Suppressor macrophage treated with lipopolysaccharide for 4 hours (primary cell): ENCODE measurements around the gene NSMF.
A peak's percentile ranks its signal among the peaks of the same experiment; 100 is the strongest.

Experiments used
- DNase-seq: peaks from one replicate; pipeline ENCODE4 v3.0.0-alpha.2; 2020

NSMF gene

DNA sequence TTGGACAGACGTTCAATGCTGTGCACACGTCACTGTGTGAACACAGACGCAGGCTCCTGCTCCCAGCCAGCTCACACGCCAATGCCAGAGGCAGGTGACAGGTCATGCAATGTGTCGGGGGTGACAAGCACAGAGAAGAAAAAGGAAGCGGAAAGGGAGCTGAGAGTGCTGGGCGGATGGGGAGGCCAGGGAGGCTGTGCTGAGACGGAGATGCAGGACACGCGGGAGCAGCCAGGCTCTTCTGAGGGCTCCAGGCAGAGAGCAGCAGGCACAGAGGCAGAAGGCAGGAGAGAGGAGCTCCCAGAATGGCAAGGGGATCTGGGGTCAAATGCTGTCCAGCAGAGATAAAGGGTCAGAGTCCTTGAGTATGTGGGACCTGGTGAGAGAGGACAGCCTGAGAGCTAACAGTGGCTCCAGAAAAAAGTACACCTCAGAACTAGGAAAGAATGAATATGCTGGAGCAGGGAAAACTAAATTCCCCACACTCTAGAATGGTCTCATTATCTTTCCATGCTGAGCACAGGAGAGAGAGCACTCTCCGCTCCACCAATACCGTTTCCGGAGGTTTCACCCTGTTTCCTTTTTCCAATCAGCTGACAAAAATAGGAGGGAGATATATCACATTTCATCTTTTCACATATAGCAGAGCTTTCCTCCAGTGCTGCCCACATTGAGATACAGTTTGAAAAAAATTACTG is 32.8 kb upstream of the NSMF start:
- no peak for DNase-seq

DNA sequence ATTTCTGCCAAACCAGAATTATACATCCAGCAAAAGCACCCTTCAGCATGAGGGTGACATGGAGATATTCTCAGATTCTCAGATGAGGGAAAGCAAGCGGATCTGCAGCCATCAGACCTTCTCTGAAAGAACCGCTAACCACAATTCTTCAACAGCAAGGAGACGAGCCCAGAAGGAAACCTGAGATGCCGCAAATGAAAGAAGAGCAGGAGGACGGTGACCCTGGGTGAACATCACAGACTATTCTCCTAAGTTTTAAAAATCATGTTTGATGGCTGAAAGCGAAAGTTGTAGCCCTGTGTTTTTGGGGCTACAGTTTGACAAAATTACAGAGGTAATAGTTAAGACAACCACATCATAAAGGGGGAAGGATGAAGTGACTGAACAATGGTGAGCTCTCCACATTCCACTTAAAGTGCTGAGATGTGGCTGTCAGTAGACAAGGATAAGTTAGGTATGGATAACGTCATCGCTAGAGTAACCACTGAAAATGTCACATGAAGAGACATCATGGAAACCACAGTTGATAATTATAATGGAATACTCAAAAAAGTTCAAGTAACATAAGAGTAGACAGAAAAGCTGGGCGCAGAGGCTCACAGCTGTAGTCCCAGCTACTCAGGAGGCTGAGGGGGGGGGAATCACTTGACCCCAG is 31.5 kb upstream of the NSMF start:
- no peak for DNase-seq

DNA sequence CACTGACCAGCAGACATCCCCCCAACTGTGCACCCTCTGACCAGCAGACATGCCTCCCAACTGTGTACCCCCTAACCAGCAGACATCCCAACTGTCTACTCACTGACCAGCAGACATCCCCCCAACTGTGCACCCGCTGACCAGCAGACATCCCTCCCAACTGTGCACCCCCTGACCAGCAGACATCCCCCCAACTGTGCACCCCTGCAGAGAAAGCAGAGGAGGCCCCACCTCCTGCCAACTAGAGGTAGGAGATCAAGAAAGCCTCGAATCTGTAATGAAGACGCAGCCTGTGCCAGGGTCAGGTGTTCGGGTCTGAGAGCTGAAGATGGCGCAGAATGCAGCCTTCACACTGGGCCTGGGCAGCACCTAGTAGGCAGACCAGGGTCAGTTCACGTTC is 29.8 kb upstream of the NSMF start:
- no peak for DNase-seq

DNA sequence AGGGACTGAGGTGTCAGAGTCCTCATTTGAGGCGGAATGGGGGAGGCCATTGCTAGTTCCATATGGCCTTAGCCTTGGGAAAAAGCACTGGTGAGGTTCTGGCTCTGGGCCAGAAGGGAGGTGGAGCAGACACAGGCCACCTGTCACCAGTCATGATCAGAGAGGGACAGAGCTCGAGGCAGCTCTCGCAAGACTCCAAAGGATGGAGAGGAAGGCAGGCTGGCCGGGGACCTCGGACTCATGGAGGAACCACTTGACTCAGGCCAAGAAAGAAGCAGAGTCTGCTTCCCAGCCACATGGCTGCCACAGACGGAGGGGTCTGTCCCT is 29.2 kb upstream of the NSMF start:
- DNase-seq: no peak

DNA sequence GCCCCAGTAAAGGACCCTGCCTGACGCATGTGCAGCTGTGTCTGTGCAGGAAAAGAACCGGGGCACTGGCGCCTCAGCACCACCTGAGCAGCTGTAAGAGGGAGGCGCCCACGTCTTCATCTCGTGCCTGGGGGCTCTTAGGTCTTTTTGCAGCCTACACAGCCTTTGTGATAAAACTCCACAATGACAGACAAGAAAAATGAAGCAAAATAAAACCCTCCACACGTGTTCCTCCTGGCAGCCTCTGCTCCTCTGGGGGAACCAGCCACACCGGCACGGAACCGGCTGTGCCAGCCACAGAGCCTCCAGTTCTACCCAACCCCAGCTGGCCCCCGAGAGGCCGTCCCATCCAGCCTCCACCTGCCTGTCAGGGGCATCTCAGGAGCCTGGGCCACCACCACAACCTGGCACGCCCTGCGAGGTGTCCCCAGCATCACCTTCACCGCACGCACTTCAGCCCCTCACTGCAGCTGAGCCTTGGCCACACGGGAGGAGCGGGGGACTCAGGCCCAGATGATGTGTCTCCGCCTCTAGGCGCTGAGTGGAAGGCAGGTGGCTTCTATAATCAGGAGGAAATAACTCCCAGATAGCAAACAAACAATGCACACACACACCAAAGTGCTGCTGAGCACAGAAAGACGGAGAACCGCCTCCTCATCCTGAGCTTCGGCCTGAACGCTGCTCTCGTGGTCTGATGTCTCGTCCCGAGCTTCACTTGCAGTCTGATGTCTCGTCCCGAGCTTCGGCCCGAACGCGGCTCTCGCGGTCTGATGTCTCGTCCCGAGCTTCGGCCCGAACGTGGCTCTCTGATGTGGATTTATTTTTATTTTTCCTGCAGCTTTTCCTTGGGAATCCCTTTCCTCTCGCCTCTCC is 28.6 kb upstream of the NSMF start:
- no peak for DNase-seq

DNA sequence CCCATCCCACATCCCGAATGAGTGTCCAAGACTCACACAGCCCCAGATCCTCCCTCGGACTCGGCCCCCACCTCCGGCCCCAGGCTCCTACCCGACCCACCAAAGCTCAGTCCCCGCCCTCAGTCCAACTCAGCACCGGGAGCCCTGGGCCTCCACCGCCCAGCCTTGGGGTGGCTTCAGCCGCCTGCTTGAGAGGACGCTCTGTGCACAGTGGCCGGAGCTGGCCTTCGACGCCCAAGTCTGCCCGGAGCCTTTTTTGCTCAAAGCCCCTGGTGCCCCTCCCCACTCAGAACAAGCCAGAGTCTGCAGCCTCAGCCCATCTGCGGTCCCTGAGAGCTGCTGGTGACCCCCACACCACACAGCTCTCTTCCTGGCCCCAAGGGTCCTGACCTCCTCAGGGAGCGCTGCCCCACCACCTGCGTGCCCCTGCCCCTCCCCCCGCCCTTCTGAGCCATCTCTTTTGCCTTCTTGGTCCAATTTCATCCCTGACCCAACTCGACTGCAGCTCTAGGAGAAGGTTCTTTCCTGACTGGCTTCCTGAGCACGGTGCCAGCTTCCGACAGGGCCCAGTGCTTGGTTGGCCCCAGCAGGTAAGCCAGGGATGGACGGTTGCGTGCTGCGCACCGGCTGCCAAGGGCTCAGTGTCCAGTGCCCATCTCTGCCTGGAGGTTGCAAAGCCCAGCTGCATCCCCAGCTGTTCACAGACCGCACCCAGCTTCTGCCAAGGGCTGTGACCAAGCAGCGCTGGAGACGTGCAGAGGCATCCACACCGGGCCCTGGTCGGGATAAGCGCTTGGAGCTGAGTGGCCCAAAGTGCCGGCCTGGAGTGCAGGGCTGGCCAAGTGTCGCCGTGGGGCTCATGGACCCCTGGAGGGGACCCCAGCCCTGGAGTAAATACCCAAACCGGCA is 27.7 kb upstream of the NSMF start:
- DNase-seq: no peak

DNA sequence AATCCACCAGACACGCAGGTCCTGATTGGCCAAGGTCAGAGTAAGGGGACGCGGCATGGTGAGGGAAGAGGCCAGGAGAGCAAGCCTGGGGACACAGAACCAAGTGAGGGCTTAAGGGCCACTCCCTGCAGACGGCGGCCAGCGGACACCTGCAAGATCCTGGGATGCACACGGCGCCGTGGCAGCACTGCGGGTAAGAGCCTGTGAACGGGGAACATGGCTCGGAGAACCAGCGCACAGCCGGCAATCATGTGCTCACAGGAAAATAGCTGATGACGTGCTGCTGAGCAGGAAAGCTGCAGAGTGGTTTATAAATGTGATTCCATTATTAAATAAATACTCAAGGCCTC is 27.0 kb upstream of the NSMF start:
- no peak for DNase-seq

DNA sequence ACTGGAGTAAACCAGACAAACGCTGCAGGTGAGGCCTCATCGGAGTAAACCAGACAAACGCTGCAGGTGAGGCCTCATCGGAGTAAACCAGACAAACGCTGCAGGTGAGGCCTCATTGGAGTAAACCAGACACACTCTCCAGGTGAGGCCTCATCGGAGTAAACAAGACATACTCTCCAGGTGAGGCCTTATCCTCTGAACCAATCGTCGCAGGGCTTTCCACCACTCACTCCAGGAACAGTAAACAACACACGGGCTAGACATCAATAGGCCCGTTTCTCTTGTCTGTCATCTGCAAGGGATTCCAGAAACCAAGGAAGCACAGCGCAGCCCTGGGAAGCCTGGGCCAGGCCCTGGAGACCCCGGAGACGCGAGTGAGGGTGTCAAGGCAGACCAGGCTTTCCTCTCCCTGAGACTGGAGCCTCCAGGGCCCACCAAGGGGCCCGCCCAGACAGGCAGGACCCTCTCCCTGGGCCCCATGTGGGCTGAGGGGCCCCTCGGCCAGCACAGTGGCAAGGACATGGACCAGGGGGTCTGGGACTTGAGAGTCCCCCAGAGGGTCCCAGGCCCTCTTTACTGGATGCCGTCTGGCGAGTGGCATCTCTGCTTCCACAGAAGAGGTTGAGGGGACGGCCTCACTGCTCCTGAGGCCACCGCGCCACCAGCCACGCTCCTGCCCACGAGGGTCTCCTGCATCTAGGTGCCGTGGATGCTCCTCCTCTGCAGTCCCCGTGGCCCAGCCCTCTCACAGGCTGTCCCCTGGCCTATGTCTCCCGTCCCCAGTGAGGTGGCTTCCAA is 26.4 kb upstream of the NSMF start:
- no peak for DNase-seq

DNA sequence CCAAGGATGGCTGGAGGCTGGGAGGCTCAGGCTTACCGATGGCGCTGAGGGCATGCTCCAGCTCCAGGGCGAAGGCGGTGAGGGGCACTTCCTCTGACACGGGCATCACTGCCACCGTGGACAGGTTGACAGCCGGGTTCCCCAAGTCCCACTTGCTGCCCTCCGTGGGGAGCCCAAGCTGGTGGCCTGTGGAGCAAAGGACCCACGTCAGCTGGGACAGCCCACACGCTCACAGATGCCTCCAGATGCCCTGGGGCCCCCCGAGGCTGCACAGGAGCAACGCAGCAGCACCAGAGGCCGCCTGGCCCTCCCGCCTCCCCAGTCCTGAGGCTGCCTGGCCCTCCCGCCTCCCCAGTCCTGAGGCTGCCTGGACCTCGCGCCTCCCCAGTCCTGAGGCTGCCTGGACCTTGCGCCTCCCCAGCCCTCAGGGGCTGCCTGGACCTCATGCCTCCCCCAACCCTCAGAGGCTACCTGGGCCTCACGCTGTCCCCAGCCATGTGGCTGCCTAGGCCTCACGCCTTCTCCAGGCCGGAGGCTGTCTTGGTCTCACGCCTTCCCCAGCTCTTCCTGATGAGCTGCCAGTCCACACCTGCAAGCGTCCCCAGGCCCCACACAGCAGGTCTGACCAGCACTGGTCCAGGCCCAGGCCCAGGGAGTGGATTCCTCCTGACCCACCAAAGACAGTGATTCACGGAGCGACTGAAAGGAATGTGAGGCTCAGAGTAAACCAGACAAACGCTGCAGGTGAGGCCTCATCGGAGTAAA is 25.6 kb upstream of the NSMF start:
- no peak for DNase-seq

DNA sequence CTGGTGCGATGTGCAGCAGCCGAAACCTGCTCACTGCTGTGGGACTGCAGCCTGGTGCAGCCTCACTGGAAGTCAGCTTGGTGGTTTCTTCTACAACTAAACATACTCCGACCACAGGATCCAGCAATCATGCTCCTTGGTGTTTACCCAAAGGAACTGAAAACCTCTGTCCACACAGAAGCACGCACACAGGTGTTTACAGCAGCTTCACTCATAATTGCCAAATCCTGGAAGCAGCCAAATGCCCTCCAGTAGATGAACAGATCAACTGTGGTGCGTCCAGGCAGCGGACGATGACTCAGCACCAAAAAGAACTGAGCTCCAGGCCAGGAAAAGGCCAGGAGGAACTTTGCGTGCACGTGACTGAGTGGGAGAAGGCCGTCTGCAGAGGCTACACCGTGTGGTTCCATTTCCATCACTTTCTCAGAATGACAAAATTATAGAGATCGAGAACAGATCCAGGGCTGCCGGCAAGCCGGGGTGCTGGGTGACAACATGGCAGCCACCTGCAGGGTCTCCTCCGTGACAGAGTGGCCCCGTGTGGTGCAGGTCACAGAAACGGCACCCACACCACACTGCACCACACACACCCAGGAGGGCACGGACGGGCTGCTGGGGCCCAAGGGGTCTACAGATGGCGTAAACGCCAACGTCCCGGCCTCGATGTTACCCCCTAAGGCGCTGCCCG is 23.1 kb upstream of the NSMF start:
- peak; percentile 83 for DNase-seq

DNA sequence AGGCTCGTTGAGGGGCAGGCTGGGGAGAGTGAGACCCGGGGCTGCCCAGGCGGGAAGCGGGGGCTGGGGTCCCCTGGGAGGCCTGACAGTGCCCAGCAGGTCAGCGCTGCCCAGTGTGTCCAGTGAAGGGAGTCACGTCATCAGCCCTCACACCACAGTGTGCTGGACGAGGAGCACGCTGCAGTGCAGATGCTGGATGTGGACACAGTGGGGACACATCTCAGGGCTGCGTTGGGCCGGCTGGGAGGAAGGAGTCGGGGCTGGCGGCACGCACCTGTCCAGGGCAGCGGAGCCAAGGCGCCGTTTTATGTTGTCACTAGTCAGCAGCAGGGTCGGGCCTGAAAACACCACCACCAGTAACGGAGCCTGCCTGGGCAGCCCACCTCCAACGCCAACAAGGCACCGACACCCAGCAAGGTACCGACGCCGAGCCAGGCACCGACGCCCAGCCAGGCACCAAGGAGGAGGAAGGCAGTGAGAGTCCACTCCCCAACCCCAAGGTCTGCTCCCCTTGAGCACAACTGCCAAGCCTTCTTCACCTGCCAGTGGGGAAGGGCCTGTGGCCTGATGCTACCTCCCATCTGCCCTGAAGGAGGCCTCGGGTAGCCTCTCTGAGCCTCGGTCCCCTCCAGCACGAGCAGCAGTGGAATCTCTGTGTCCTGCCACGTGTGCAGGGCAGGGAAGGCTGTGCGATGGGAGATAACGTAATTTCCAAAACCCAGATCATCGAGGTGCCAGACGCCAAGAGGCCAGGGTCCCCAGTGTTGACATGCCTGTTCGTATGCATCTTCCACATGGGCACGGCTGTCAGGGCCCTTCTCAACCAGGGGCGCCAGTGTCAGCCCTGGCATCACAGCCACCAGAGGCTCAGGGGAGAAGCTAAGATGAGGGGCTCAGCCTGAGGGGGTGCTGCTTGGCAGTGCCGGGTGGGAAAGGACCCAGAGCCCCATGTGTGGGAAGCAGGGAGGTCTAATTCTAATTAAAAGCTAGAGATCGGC is 21.9 kb upstream of the NSMF start:
- no peak for DNase-seq

DNA sequence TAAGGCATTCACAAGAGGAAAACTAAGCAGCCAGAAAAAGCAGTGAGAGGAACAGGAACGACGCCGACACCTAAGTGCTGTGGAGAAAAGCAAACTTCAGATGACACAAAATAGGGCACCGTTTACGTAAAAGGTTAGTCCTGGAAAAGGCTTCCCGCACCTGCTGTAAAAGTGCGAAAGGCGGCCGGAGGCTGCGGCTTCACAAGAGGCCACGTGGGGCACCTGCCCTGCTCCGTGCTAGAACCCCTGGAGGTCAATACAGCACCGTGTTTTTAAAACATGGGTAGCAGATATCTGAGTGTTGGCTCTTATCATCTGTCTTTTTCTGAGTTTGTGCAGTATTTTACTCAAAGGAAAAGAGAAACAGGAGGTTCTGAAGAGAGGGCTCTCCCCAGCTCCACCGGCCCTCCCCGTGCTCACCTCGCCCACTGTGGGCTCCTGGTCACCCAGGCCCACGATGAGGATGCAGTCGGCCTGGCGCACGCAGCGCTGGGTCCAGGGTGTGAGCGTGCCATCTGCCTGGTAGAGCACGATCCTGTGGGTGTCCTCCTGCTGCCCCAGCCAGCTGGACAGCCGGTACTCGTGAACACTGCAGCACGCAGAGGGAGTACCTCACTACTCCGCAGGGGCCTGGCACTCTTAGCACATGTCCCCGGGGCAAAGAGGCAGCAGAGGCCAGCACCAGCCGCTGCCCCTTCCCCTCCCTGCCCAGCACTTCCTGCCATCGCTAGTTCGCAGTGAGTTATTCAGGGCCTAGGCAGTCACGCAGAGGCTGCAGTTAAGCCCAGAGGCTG is 21.0 kb upstream of the NSMF start:
- no peak for DNase-seq

DNA sequence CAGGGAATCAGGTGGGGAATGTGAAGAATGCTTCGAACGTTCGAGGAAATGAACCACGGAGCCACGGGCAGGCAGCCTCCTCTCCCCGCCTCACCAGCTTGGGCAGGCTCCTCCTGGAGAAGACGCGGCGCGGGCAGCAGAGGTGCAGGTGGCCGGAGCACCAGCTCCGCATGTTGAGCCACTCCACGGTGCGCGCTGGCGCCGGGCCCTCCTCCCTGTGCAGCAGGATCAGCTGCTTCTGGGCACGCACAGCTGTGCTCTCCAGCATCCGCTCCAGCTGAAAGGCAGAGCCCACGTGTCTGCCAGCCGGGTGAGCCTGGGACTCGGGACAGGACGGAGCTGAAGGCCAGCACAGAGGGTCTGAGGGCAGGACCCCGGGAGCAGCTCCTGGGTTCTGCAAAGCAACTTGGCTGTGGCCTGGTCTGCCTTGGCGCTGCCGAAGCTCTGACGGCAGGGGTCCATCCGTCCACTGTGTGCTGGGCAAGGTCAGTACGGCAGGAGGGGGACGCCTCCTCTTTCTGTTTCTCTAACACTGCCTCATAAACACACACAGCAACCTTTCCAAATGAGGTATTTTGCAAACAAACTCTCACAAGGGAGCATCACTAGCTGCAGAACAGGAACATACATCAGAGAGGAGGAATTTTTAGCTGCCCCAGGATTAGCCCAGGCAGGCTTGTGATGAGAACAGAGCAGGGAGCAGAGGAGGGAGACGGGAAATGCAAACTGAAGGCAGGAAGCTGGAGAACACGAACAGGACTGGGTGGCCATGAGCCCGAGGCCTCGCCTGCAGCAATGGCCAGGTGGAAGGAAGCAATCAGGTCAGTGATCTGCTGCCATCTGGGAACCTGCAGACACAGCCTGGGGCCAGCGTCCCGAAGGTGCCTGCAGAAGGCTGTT is 20.1 kb upstream of the NSMF start:
- DNase-seq: no peak

DNA sequence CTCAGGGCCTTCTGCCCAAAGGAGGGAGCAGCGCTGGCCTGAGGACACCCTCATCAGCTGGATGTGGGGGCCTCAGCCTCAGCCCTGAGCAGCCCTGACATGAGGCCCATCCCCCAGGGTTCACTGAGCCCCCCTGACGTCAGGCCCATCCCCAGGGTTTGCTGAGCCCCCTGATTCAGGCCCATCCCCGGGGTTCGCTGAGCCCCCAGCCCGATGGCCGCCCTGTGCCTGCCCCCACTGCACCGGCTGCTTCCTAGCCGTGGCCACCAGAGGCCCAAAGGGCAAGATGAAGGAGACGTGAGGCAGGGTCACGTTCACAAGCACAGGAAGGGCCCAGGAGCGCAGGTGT is 19.5 kb upstream of the NSMF start:
- DNase-seq: no peak

DNA sequence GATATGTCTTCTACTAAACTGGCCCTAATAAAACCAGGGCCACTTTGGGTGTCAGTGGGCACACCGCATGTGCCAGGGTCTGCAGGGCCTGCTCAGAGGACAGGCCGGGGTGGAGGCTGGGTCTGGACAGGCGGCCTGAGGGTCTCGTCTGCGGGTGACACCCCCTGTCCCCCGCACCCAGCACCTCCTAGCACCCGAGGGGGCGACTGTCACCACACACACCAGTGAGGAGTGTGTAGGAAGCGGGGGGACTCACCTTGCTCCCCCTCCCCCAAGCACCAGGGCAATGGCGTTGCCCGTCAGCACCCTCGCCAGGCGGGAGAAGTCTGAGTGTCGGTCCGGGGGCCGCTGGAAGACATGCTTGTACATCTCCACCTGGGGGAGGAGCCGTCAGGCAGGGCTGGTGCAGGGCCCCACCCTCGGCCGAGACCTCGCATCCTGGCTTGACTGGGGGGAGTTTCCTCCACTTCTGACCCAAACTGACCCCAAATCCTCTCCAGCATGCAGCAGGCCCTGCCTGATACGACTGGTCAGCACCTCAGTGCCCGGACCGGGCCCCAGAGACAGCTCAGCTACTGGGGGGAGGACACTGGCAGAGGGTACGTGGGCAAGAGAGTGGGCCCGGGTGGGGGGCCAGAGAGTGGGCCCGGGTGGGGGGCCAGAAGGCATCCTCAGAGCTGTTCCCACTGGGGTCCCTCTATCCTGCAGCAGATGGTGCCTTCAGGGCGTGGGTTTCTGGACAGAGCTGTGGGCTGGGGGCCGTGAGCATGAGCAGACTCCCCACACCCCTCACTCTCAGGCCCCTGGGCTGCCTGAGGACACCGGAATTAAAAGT is 18.9 kb upstream of the NSMF start:
- no peak for DNase-seq

DNA sequence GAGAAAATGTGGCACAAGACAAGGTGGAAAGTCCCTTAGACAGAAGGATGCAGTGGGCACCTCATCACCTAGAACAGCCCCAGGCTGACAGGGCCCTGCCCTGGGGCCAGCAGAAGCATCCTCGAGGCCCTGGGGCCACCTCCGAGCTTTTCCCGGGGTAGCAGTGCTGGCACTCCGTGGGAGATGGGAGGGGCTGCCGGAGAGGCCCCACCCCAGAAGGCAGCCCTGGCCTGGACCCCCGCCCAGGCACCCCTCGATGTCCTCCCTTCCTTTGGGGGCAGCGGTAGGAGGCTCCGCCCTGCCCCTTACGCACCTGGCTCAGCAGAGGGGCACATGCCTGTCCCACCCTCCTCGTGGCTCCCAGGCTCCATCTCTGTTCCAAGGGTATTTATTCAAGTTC is 17.7 kb upstream of the NSMF start:
- no peak for DNase-seq

DNA sequence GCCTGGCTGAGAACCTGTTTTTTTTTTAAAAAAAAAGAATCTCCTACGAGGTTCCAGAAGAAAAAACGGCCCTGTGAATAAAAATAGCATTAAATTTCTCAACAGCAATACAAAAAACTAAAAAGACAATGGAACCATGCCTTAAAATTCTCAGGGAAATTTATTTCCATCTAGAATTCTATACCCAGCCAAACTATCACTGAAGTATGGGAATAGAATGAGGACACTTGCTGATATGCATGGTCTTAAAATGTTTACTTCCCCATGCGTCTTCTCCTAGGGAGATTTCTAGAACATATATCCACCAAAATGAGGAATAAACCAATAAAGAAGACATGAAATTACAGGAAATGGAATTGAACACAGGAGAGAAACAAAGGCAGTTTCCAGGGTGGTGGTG is 16.5 kb upstream of the NSMF start:
- DNase-seq: no peak
